Measurements from ENCODE around the gene DTNB.

The DTNB gene

GRCh38 chr2:25651782-25652455 is 21.5 kb downstream of the DTNB start:
- DNase-seq (ENCODE audit: low read depth), result no peak
- TF ChIP-seq, protein P1, sequence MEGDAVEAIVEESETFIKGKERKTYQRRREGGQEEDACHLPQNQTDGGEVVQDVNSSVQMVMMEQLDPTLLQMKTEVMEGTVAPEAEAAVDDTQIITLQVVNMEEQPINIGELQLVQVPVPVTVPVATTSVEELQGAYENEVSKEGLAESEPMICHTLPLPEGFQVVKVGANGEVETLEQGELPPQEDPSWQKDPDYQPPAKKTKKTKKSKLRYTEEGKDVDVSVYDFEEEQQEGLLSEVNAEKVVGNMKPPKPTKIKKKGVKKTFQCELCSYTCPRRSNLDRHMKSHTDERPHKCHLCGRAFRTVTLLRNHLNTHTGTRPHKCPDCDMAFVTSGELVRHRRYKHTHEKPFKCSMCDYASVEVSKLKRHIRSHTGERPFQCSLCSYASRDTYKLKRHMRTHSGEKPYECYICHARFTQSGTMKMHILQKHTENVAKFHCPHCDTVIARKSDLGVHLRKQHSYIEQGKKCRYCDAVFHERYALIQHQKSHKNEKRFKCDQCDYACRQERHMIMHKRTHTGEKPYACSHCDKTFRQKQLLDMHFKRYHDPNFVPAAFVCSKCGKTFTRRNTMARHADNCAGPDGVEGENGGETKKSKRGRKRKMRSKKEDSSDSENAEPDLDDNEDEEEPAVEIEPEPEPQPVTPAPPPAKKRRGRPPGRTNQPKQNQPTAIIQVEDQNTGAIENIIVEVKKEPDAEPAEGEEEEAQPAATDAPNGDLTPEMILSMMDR (conservative IDR thresholded peaks at IDR 0.05; ENCODE audit: low read depth, low read length), result no peak
- no peak overlapping the region for H3K4me3 ChIP-seq (ENCODE audit: low read length)

DNA sequence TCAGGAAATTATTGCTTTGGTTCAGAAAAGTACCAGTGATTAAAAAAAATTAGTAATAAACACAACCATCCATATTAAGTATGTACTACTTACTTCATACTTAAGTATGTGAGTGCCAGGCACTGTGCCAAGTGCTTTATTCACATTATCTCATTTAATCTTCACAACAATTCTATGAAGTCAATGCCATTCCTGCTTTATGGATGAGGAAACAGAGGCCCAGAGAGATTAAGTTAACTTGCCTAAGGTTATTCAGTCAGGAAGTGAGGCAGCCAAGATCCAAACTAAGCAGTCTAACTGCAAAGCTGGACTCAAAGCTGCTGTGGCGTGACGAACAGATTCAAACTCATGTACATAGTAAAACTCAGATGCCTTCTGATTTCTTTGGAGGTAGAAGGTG is 22.3 kb downstream of the DTNB start:
- H3K4me3 ChIP-seq (ENCODE audit: low read length), result no peak overlapping the region
- TF ChIP-seq, protein P1 (conservative IDR thresholded peaks at IDR 0.05; ENCODE audit: low read depth, low read length), result no peak
- peak; percentile 34 for DNase-seq (ENCODE audit: low read depth)

DNA sequence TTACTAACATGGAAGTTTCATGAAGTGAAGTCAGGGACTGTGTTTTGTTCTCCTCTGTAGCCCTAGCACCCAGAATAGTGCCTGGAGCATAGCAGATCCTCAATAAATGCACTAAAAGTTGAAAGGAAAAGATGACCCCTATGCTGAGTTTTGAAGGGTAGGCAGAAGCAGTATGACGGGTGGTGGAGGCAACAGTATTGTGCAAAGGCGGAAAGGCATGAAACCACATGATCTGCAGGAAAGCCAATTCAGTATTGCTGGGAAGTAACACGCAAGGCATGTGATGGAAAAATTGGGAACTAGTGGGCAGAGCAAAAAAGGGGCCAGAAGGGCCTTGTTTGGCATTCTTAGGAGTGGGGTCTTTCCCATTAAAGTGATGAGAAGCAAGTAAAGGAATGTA is 23.1 kb downstream of the DTNB start:
- TF ChIP-seq, protein P1 (conservative IDR thresholded peaks at IDR 0.05; ENCODE audit: low read depth, low read length), result no peak
- no peak for DNase-seq (ENCODE audit: low read depth)
- no peak overlapping the region for H3K4me3 ChIP-seq (ENCODE audit: low read length)

GRCh38 chr2:25649786-25650185 is 23.6 kb downstream of the DTNB start:
- H3K4me3 ChIP-seq (ENCODE audit: low read length), result no peak overlapping the region
- TF ChIP-seq, protein P1 (conservative IDR thresholded peaks at IDR 0.05; ENCODE audit: low read depth, low read length), result no peak
- no peak for DNase-seq (ENCODE audit: low read depth)

DNA sequence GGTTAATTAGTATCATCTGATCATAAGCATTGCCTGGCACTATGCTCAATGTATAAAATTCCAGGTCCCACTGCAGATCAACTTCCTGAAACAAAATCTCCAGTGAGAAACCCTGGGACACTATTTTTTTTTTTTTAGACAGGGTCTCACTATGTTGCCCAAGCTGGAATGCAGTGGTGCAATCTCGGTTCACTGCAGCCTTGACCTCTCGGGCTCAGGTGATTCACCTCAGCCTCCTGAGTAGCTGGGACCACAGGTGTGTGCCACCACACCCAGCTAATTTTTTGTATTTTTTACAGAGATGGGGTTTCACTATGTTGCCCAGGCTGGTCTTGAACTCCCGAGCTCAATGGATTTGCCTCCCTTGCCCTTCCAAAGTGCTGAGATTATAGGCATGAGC is 31.1 kb downstream of the DTNB start:
- no peak for DNase-seq (ENCODE audit: low read depth)
- TF ChIP-seq, protein P1 (conservative IDR thresholded peaks at IDR 0.05; ENCODE audit: low read depth, low read length), result no peak
- H3K4me3 ChIP-seq (ENCODE audit: low read length), result no peak overlapping the region

DNA sequence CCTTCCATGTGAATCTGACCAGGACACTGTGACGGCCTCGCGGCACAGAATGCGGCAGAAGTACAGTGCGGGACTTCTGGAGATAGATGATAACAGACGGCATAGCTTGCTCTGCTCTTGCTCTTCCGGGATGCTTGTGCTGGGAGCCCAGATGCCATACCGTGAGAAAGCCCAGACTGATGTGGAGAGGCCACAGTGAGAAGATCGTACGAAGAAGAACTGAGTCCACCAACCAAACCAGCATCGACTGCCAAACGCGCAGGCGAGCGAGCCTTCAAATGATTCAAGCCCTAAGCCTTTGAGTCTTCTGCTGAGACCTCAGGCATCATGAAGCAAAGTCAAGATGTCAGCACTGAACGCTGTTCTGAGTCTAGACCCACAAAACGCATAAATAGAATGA is 33.7 kb downstream of the DTNB start:
- no peak overlapping the region for H3K4me3 ChIP-seq (ENCODE audit: low read length)
- DNase-seq (ENCODE audit: low read depth), result no peak
- TF ChIP-seq, protein P1 (conservative IDR thresholded peaks at IDR 0.05; ENCODE audit: low read depth, low read length), result no peak

GRCh38 chr2:25639131-25639530 is 34.2 kb downstream of the DTNB start:
- no peak for DNase-seq (ENCODE audit: low read depth)
- TF ChIP-seq, protein P1 (conservative IDR thresholded peaks at IDR 0.05; ENCODE audit: low read depth, low read length), result no peak
- no peak overlapping the region for H3K4me3 ChIP-seq (ENCODE audit: low read length)
